Measurements from ENCODE around the gene OR6K3.

The OR6K3 gene

DNA sequence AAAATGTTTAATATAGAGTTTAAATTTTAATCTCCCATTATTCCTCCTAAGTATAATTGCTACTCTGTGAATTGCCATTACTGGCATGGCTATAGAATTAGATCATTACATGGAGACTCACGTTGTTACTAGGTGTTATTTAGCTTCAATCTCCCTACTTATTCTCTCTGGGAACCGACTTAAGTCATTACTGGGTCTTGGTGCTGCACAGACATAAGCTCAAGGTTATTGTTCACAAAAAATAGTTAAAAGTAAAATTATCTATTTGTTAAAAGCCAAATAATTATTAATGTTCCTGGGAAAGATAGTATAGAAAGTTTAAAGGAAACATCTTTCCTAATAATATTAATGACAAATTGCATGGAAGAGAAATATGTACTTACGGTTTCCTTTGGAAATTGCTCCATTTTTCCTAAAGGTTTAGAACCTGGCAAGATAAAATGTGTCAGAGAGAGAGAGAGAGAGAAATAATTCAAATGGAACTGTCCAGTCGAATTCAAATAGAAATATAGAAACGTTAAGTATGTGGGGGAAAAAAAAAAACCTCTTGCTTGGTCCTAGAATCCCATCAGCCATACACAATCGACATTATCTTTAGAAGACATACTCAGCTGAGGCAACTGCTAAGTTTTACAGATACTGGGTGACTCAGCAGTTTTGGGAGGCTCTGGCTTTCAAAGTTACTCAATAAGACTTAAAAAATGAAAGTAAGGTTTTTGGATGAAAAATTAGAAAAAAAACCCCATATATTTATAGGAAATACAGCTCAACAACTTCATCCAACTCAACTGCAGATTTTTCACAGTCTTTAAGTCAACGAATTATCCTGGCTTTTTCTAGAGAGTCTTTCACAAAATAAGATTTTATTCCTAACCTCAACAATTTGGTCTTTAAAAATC lies 34.2 kb downstream of the OR6K3 start, which contains the start of gene SPTA1:
Gene SPTA1 (minus strand): TSS at position 605 of the 899 bp plus-strand sequence. CDS start 198 bp downstream, at position 407.
- no peak for DNase-seq

DNA sequence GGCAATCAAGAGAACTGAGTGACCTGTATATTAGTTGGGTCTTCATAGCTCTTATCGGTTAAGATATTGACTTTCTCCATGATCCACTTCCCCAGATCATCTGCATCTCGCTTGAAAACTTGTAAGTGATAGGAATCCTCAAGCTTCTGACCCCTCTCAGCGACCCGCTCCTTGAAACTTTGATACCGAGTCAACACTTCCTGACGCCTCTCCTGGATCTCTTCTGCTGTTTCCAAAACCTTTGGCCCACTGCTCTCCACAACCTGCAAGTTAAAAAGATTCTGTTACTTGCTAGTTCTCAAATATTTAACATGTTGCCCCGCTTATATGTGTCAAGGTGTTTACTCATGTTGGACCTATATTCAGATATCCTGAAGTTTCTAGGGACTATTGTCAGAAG lies 35.4 kb downstream of the OR6K3 start:
- DNase-seq = no peak

DNA sequence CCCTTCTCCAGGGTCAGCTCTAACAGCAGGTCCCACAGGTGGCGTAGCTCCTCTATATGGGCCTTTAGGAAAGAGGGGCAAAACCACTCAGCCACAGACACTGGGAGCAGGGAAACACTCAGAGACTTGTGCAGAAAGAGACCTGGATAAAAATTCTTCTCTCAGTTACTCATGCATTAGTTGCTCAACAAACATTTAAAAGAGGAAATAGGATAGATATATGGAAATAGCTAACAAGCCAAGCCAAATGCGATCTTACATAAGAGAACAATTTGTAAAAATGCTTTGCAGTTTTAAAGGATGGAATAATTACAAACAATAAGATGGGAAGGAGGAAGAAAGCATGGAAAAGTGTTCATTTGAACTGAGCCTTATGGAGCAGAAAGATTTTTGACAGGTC lies 38.9 kb downstream of the OR6K3 start:
- DNase-seq = no peak

DNA sequence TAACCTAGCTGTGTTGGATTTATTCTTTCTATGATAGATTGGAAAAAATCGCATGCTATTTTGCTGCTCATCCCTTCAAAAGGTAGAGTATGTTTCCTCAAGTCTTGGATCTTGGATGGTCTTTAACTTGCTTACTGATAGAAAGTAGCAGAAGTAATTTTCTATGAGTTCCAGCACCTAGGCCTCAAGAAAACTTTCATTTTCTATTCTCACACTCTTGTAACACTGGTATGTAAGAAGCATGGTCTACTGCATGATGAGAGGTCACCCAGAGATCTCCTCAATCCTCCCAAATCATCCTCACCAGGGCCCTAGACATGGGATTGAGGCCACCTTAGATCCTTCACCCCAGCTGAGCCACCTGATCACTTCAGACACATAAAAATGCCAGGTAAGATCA lies 41.2 kb downstream of the OR6K3 start:
- DNase-seq = no peak

DNA sequence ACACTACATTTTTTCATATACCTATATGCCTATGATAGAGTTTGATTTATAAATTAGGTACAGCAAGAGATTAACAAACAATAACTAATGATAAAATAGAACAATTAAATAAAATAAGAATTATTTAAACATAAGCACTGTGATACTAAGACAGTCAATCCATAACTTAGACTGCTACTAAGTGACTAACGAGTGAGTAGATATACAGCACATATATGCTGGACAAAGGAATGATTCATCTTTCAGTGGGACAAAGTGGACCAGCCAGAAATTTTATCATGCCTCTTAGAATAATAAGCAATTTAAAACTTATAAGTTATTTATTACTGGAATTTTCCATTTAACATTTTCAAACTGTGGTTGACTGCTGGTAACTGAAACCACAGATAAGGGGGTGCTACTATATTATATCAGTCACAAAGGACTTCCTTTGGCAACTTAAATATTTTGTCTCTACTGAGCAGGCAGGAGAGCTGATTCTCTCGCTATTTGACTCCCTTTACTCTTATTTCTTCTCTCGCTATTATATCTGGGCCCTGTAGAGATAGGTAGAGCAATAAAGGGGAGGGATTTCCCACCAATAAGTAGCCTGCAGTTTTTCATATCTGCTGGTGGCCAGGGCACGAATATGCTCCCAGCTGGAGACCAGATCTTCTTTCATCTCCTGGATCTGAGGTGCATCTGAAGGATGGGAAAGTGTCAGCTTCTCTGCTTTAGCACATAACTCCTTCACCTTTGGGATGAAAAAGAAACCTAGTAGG lies 44.8 kb downstream of the OR6K3 start:
- DNase-seq = no peak

DNA sequence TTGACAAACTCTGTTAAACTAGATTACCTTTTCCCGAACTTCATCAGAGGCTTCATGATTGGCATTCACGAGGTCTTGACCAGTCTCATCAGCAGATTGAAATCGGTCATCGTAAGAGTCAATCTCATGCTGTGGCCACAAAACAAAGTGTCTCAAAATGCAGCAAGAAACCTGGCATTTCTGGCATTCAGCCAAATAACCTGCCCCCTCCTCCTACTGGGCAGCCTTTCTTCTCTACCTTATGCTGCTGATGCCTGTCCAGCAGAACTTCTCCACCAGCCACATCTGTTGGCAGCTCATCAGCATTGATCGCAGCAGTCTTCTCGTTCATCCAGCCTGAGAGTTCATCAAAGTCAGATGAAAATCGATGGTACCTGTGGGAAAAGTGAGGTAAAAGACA lies 46.2 kb downstream of the OR6K3 start:
- DNase-seq = no peak
